Measurements from ENCODE around the gene GNG14. TPM values are rescaled to one million over a fixed set of nuclear protein-coding genes. Genes with fewer than 3 reads are reported as not detected.
A peak's percentile ranks its signal among the peaks of the same experiment; 100 is the strongest.

The GNG14 gene
- total RNA-seq, 1 experiment from 2014 or later = not detected

DNA sequence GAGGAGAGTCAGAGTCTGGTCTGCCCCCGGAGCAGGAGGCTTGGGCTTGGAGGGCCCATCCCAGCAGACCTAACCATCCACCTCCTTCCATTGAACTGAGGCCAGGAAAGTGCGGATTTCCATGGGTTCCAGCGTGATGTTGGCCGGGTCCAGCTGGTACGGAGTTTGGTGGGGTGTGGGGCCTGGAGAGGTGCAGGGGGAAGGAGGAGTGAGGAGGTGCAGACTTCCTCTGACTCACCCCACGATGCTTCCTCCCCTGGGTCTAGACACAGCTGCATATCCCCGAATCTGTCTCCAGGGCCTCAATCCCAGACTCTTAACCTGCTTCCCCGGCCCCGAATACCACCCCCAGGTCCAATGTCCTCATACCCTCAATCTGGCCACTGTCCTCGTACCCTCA is 41.2 kb upstream of the GNG14 start:
- Histone ChIP-seq H3T11ph (ENCODE audit: low read length) (no peak overlapping the region), H4K20me1 (ENCODE audit: control insufficient read depth, insufficient read depth, insufficient read length) (no peaks in the 10 kb centered on the region), H2AK5ac (ENCODE audit: insufficient read length, low read length) (no peak overlapping the region), H3K9ac (ENCODE audit: extremely low read depth, insufficient read length, low read length) (no peak overlapping the region), H4K91ac (ENCODE audit: insufficient read length, low read depth, low read length) (no peak overlapping the region), H2BK5ac (ENCODE audit: insufficient read length, low read length) (no peak overlapping the region), H3K23me2 (ENCODE audit: insufficient read length, low read depth, low read length, poor library complexity, severe bottlenecking) (no peaks in the 10 kb centered on the region), H2BK120ac (ENCODE audit: low read depth, low read length, poor library complexity, severe bottlenecking) (no peak overlapping the region), H3K18ac (ENCODE audit: insufficient read length, low read depth, low read length) (no peak overlapping the region), H3K9me3 (ENCODE audit: control insufficient read depth, low read depth, low read length) (no peaks in the 10 kb centered on the region), H3K4ac (ENCODE audit: low read depth, low read length) (no peak overlapping the region), H4K8ac (replicated peaks; ENCODE audit: insufficient read length, low read depth, low read length) (no peak overlapping the region), H2AFZ (ENCODE audit: low read length) (no peak overlapping the region), H3K4me2 (ENCODE audit: insufficient read depth, insufficient read length, low read length) (no peak overlapping the region), H3K56ac (ENCODE audit: insufficient read length, low read depth, low read length) (no peak overlapping the region), H3K27me3 (ENCODE audit: insufficient read depth, low read length) (no peaks in the 10 kb centered on the region), H3K4me1 (ENCODE audit: insufficient read depth, low read length) (no peaks in the 10 kb centered on the region), H3K27ac (ENCODE audit: insufficient read length, low read depth, low read length) (no peak overlapping the region), H3K14ac (ENCODE audit: insufficient read depth, low read length) (no peak overlapping the region), H3K23ac (ENCODE audit: insufficient read length, low read depth, low read length) (no peak overlapping the region), H3K79me2 (ENCODE audit: insufficient read depth, low read length) (no peaks in the 10 kb centered on the region), H2BK20ac (ENCODE audit: low read depth, low read length, poor library complexity, severe bottlenecking) (no peak overlapping the region), H2BK15ac (ENCODE audit: low read depth, low read length) (no peak overlapping the region), H2BK12ac (ENCODE audit: insufficient read length, low read depth, low read length) (no peak overlapping the region), H4K5ac (ENCODE audit: insufficient read length, low read depth, low read length) (no peak overlapping the region), H3K79me1 (ENCODE audit: insufficient read depth, low read depth, low read length, poor library complexity, severe bottlenecking) (no peaks in the 10 kb centered on the region)
- no CpG with 5 or more reads among the region's 10 CpGs for WGBS (ENCODE audit: extremely low coverage, insufficient read length, low lambda C conversion rate)
- H3K27ac Mint-ChIP-seq = peak overlapping the region in 1 of 3 experiments; percentile 21; a peak in 1 of 7 replicates
- peaks cover 0 to 5% of the 10 kb centered on the region in 2 experiments; a peak in 3 of 5 replicates for H3K9me3 Mint-ChIP-seq
- H3K4me1 Mint-ChIP-seq = peaks cover 0 to 2% of the 10 kb centered on the region in 2 experiments; a peak in 1 of 4 replicates
- TF ChIP-seq, protein P1, sequence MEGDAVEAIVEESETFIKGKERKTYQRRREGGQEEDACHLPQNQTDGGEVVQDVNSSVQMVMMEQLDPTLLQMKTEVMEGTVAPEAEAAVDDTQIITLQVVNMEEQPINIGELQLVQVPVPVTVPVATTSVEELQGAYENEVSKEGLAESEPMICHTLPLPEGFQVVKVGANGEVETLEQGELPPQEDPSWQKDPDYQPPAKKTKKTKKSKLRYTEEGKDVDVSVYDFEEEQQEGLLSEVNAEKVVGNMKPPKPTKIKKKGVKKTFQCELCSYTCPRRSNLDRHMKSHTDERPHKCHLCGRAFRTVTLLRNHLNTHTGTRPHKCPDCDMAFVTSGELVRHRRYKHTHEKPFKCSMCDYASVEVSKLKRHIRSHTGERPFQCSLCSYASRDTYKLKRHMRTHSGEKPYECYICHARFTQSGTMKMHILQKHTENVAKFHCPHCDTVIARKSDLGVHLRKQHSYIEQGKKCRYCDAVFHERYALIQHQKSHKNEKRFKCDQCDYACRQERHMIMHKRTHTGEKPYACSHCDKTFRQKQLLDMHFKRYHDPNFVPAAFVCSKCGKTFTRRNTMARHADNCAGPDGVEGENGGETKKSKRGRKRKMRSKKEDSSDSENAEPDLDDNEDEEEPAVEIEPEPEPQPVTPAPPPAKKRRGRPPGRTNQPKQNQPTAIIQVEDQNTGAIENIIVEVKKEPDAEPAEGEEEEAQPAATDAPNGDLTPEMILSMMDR (conservative IDR thresholded peaks at IDR 0.05) = no peak
- peaks cover 6 to 17% (median 14%) of the 10 kb centered on the region in 3 experiments for H3K36me3 Mint-ChIP-seq (ENCODE audit: insufficient read depth in 1 of 3, low read depth in 3 of 3)
- no peak for DNase-seq
- H3K4me3 Mint-ChIP-seq = no peak overlapping the region
- peaks cover 2% of the 10 kb centered on the region; the same call in 1 of the 2 replicates for H3K27me3 Mint-ChIP-seq (ENCODE audit: low read depth)
